ENCODE results near the gene SYNJ2.

SYNJ2 gene

DNA sequence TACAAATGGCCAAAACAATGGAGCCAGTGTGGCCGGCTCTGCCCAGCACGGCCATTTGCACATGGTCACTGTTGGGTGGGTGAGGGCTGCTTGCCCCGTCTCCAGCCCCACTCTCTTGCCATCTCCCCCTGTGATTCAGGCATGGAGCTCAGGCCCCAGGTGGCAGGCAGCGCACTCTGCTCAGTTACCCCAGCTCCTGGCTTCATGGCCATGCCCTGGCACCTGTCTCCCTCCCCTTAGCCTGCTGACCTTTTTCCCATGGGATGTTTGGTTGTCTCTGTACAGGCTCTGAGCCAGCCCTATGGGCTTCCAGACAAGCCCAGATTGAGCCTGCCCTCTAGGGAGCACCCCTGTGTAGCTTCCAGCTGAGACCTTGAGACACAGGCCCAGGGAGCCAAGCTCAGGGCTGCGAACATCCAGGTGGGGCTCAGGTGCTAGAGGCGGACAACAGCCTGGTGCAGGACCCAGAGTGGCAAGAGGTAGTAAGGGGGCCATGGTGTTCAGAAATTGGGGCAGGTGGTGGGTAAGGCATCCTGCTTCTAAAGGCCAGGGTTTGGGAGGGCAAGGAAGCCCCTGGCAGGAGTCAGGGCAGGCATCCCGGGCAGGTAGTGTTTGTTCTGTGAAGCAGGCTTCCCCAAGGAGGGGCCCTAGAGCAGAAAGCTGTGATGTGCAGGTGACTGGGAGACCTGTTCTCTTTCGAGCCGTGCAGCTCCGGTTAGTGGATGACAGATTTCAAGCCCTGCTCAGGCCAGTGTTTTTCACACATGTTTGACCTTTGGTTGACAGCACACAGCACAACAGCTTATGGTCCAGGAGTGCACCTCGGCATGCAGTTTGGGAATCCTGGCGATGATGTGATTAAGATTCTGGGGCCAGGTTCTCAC, 17.7 kb downstream of the SYNJ2 start:
- DNase-seq = no peak

DNA sequence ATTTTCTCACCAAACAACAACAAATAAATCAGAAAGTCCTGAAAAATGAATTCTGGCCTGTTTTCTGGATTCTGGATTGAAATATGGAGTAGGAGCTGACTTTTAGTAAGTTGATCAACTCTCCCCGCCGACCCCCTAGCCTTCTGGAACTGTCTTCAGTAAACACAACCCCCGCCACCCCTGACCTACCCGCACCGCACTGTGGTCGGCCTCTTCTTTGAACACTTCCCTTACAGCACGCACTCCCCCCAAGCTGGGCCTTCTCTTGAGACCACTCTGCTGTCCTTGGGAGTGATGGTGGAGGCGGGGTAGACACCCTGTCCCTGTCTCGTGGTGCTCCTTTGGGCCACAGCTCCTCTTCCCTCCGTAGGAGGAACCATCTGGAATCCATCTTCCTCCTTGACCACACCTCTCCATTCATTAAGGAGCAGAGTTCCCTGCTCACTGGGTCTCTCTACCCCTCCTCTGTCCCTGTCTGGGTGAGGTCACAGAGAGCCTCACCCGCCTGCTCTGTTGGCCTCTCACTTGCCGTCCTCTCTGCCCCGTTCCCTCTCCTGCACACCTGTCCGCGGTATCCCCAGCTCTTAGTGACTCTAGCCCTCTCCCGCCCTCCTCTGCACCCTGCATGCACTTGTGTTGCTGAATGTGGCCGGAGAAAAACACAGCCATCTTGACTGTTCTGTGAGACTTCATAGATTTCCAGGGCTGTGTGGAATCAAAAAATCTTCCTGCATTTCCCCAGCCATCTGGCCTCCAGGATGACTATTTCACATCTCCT, 19.1 kb downstream of the SYNJ2 start:
- DNase-seq = no peak

DNA sequence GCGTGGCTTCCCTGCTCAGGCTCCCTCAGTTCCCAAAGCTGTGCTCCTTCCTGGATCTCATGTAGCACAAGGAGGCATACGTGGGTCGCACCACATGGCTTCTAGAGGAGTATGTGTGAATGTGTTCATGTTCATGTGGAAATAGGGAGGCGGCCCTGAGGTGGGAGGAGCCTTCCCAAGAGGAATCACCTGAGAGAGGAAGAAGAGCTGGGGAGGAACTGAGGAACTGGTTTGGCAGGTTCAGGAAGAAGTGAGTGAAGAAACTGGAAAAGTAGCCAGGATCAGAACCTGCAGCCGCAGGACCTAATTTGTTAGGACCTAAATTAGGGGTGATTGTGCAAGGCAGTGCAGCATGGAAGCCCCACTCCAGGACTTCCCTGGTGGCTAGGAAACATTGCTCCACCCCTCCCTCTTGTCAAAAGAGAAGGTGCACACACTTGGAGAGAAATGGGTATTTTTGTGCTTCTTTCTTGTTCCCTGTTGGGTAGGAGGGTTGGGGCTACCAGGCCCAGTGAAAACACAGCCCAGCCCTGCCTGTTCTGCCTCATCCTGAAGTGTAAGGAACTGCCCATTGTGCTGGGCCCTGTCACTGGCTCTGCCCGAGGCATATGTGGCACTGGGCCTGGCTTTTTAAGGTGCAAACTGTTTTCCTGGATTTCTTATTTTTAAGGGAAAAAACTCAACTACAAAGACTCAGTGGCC, 20.7 kb downstream of the SYNJ2 start:
- DNase-seq = no peak

DNA sequence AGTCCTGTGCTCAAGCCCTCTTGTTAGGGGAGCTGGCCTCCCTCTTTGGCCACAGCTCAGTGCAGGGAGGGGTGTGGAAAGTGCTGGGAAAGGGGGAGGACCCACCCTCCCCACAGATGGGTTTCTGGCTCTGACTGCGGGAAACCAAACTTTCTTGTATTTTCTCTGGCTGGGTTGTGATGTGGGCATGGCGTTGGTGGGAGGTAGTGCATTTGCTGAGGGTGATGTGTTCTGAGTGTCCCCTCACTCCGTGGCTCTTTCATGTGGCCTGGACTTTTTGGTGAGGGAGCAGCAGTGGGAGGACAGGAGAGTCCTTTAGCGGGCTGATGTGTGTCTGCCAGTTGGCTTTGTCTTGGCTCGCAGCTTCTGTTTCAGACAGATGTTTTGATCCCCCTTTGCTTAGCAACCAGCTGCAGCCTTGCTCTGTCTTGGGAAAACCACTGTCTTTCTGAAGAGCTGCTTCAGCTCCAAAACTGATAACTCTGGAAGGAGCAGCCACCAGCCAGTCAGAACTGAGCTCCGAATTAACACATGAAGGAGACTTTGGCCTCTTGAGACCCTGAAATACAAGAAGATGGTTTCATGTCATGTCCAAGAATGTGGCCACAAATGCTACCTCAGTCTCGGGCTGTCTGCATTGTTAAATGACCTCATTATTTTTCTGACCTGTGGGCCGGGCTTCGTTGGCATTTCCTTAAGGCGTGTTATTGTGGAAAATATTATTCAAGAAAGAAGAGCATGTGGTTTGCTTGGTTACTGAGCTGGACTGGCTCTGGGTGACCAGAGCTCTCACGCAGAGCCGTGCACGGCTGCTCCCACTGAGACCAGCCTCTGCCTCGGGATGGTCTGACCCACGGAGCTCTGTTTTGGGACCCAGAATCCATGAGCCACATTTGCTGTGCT, 21.5 kb downstream of the SYNJ2 start:
- no peak for DNase-seq

DNA sequence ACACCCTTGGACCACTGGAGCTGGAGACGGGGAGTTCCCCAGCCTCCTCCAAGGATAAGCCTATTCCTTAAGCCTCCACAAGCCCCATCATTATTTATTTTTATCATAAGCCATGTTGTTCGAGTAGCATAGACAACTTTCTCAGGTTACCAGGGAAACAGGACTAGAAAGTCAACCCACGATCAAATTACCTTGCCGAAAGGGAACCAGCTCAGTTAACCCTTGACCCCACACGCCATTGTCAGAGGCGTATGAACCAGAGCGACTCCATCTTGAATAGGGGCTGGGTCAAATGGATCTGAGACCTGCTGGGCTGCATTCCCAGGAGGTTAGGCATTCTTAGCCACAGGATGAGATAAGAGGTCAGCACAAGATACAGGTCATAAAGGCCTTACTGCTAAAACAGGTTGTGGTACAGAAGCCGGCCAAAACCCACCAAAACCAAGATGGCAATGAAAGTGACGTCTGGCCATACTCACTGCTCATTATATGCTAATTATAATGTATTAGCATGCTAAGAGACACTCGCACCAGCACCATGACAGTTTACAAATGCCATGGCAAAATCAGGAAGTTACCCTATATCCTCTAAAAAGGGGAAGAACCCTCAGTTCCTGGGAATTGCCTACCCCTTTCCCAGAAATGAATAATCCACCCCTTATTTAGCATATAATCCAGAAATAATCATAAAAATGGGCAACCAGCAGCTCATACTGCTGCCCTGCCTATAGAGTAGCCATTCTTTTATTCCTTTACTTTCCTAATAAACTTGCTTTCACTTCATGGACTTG, 22.4 kb downstream of the SYNJ2 start:
- DNase-seq = no peak

DNA sequence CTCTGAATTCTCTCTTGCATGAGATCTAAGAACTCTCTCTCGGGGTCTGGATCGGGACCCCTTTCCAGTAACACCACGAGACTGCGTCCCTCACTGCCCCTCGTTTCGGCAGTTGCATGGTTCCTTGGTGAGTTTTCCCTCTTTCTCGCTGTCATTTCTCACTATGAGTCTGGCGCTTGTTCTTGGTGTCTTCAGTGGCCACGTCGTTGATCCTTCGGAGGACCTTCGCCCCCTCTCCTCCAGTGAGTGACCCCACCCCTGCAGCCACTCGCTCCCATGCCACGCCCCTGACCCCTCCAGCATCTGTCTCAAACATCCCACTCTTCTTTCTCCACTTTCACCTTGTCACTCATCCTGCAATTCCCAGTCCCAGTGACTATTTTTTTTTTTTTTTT, 23.0 kb downstream of the SYNJ2 start:
- no peak for DNase-seq

DNA sequence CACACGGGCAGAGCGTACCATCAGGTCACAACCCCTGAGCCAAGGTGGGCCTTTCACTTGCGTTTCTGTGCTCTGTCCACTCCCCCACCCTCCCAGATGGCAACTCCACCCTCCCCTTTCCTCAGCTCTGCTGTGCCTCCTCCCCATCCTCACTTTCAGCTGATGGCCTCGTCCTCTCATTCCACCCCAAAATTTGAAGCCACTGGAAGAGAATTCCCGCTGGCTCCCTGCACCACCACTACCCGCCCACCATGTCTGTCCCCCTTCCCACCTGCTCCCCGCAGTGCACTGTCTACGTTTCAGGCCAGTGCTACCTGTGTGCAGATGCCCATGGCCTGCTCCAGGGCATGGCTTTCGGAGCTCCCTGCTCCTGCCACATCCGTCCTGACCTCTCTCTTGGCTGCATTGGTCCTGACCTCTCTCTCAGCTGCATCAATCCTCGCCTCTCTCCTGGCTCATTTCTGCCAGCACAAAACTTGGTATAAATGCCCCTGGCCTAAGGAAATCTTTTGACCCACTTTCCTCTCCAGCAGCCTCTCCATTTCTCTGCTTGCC, 24.0 kb downstream of the SYNJ2 start:
- no peak for DNase-seq

DNA sequence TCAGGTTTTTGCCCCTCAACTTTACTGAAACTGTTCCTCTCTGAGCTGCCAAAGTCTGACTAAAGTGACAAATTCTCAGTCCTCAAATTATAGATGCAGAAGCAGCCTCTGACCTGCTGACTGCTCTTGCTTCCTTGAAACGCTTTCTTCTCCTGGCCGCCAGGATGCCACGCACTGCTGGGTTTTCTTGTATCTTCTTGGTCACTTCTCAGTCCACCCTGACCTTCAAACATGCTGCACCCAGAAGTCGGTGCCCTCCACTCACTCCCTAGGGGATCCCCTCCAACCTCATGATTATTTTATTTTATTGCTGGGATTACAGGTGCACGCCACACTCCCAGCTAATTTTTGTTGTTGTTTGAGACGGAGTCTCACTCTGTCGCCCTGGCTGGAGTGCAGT, 24.7 kb downstream of the SYNJ2 start:
- no peak for DNase-seq

DNA sequence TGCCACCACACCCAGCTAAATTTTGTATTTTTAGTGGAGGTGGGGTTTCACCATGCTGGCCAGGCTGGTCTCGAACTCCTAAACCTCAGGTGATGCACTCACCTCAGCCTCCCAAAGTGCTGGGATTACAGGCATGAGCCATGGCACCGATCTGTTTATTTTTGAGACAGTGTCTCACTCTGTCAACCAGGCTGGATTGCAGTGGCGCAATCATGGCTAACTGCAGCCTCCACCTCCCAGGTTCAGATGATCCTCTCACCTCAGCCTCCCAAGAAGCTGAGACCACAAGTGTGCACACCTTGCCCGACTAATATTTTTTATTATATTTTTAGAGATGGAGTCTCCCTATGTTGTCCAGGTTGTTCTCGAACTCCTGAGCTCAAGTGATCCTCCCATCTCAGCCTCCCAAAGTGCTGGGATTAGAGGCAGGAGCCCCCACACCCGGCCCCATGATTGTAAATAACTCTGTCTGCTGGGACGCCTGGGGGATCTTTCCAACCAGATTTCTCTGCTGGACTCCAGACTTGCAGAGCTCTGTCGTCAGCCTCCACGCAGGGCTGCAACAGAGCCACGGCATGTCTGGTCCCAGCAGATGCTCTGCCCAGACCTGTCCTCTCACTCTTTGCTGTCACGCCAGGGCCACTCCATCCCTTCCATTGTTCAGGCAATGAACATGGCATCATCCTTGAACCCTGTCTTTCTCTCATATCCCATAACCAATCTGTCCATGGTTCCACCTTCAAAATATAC, 25.3 kb downstream of the SYNJ2 start:
- no peak for DNase-seq

DNA sequence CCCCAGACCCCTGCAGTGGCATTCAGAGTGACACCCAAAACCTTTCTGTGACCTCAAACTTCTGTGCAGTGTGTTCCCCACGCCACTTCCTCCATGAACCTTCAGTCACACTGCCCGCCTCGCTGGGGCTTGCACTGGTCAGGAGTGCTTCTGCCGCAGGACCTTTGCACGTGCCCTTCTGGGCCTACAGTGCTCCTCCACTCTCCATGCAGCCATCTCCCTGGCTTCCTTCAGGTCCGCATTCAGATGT, 27.1 kb downstream of the SYNJ2 start:
- no peak for DNase-seq

DNA sequence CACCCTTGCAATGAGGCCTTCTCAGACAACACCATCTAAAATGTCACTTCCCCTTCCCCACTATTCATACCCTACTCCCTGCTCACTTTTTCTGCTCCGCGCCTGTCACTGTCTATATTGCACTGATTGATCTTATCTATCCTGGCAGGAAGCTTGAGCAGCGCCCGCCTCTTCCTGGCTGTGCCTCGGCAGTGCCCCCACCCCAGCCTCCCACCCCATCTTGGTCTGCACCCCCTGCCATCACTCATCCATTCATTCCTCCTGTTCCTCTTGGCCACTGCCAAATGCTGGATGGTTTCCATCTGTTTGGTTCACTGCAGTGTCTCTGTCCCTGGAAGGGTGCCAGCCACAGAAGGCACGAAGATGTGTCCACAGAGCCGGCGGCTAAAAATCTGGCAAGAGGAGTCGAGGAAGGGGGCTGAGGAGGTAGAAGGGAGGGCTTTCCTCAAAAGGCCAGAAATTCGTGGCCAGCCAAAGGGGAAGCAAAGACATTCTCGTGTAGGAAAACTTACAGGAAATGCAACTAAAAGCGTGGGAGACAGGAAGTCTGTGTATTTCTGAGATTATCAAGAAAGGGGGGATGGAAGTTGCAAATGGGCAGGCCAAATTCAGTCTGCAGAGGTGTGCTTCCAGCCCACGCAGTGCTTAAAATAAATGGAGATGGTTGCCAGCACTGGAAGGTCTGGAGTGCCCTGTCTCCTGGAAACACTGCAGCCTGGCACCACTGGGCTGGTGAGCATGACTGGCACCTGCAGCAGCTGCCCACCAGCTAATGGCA, 27.6 kb downstream of the SYNJ2 start:
- DNase-seq = no peak

DNA sequence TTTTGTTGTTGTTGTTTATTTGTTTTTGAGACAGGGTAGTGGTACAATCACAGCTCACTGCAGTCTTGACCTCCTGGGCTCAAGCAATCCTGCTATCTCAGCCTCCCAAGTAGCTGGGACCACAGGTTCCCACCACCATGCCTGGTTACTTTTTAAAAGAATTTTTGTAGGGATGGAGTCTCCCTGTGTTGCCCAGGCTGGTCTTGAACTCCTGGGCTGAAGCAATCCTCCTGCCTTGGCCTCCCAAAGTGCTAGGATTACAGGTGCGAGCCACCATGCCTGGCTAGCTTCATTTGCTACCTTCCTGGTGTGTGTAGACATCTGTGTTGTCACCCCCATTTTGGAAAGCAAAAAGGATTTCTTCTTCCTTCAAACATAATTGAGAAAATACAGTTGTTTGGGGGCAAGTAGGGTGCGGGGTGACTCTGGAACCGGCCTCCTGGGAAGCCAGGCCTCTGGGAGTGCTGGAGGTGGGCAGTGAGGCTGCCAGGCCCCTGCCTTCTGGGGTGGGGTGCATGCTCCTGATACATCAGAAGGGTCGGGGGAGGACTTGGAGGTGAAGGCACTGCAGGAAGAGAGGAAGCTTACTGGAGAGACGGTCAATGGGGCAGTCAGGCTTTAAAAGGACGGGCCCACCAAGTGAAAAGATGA, 28.4 kb downstream of the SYNJ2 start:
- DNase-seq = no peak

DNA sequence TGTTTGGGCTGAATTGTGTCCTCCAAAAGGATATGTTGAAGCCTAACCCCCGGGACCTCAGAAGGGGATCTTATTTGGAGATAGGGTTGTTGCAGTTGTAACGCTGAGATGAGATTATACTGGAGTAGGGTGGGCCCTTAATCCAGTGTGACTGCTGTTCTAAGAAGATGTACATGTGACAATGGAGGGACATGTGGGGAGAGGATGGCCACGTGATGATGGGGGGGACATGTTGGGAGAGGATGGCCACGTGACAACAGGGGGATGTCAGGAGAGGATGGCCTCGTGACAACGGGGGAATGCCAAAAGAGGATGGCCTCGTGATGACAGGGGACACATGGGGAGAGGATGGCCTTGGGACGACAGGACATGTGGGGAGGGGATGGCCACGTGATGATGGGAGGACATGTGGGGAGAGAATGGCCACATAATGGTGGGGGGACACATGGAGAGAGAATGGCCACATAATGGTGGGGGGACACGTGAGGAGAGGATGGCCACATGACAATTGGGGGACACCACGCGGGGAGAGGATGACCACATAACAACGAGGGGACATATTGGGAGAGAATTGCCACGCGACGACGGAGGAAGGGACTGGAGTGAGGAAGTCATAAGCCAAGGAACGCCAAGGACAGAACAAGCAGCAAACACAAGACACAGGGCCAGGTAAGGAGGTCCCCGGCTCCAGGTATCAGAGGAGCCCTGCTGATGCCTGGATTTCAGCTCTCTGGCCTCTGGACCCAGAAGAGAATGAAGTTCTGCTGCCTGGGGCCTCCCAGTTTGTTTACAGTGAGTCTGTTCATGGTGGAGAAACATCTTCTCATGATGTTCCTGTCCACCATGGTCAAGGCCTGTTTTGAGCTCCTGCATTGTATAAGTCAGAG, 29.2 kb downstream of the SYNJ2 start:
- DNase-seq = no peak

DNA sequence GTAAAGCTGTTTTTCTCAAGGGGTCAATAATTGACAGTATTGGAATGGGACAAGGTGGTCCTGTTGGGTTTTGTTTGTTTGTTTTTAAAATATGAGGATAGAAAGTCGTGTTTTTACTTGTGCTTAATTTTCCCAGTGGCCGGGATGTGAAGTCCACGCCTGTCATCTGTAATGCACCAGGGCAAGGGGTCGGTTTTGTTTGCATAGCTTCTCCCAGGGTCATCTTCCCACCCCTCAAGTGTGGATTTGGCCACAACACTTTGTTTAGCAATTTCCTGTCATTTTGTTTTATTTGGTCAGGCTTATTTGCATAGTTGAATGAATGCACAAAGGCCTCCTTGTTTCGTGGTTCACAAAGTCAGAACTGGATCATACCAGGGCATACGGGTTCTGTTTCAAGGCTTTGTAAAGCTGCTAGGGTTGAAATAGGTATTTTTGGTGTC, 29.8 kb downstream of the SYNJ2 start:
- no peak for DNase-seq

DNA sequence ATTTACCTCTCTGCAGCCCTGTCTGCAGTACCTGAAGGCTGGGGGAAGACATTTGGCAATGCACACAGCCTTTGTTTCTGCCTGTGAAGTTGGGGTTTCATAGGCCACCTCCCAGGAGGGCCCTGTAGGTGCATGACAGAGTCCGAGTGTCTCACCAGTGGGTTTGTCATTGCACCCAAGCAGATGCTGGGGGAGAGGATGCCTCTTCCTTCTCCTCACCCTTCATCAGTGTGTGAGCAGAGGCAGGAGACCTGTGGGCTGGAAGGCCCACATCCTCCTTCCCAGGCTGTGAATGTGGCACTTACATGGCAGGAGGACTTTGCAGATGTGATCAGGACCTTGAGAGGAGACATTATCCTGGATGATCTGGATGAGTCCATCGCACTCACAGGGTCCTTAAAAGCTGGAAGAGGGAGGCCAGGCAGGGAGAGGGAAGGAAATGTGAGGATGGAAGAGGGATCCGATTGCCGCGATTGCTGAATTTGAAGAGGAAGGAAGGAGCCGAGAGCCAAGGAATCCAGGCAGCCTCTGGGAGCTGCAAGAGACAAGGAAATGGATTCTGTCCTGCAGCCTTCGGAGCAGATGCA, 30.4 kb downstream of the SYNJ2 start:
- no peak for DNase-seq

DNA sequence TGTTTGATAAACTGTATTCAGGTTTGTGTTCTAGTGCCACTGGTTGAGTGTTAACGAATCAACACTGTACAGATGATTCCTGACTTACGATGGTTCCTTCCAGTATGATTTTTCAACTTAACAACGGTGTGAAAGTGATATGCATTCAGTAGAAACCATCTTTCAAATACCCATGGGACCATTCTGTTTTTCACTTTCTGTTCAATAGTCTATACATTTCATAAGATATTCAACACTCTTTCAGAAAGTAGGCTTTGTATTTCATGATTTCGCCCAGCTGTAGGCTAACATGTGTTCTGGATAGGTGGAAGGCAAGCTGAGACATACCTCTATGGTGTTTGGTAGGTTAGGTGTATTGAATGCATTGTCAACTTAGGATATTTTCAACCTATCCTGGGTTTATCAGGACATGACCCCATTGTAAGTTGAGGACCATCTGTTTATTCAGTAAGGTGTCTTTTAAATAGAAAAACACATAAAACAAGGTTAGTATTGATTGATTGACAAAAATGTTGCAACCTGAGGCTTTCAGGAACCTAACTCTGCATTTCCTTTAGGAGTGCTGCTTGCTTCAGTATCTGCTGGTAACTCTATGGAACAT, 32.3 kb downstream of the SYNJ2 start:
- no peak for DNase-seq

DNA sequence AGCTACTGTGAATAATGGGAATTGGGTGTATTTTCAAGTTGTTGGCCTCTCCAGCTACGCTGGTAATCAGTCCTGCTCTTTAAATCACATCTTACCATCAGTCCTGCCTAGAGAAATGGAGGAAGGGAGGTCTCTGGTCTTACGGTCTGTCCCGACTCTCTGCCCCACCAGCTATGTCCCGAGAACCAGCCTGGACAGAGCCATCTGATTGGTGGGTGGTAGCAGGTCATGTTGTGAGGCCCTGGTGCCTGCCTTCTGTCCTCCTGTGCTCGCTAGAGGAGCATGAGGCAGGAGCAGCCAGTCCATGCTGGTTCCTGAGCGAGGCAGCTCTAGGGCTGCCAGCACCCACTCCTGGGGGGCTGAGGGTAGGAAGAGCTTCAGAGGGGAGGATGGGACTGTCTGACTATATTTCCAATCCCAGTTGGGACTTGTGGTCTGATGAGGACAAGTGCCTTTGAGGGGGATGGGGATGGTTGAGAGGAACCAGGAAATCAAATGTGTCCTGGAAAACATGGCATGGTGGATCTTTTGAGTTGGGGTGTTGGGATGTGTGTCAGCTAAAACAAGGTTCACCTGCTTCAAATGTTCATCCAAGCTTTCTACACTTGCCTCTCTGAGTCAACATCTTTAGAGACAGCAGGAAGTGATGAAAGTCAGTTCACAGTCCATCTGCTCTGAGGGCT, 33.0 kb downstream of the SYNJ2 start:
- no peak for DNase-seq

All from activated CD4-positive, alpha-beta T cell treated with anti-CD3 and anti-CD28 coated beads for 1 hour (primary cell).